Fibroblast of lung (primary cell): ENCODE data around the gene BGN.

Experiments
- CTCF ChIP-seq, 2 donors: IDR thresholded peaks in 1 of 2; conservative IDR thresholded peaks in 1 of 2; 1 replicate in 1 of 2; 2 replicates in 1 of 2; pipeline ENCODE4 v1.5.1; 2011 to 2012; ENCODE audit warnings: low read length in 2 of 2, control low read depth in 1 of 2, inconsistent platforms in 1 of 2, low read depth in 1 of 2, mild to moderate bottlenecking in 1 of 2
- EZH2 ChIP-seq: IDR thresholded peaks from 2 replicates; pipeline ENCODE4 v1.5.1; 2012; ENCODE audit warnings: low read length, control low read depth, mild to moderate bottlenecking; ENCODE audit errors: missing control alignments

- TF ChIP-seq EZH2 (no peak), CTCF (conservative IDR thresholded peaks at IDR 0.05 in 1 of 2, IDR thresholded peaks at IDR 0.05 in 1 of 2; ENCODE audit: low read depth in 1 of 2, low read length in 2 of 2) (no peak)
Observed at GRCh38 chrX:153544727-153545126, 49.9 kb downstream of the BGN start.
